Adrenal gland (tissue), 5 donors: ENCODE measurements around the gene MTMR8.

ENCODE experiments used
- CTCF ChIP-seq, 6 experiments: fragments of 450-650 bp in 4 of 6; fragments of 200-600 bp in 2 of 6; sonication (generic) in 1 of 6; IDR thresholded peaks; 1 replicate in 5 of 6; 2 replicates in 1 of 6; pipeline versions ENCODE4 v1.5.1 to v1.8.0; 2016 to 2021; ENCODE audit warnings: antibody characterized with exemption in 6 of 6, mild to moderate bottlenecking in 2 of 6, moderate library complexity in 1 of 6
- POLR2A ChIP-seq, 2 donors: fragments of 450-650 bp; IDR thresholded peaks; one replicate each; pipeline ENCODE4 v1.6.1; 2017; ENCODE audit warnings: antibody characterized with exemption in 2 of 2, mild to moderate bottlenecking in 2 of 2, moderate library complexity in 1 of 2
- donor health status: DM: no; HTN: no; CAD: no.

DNA sequence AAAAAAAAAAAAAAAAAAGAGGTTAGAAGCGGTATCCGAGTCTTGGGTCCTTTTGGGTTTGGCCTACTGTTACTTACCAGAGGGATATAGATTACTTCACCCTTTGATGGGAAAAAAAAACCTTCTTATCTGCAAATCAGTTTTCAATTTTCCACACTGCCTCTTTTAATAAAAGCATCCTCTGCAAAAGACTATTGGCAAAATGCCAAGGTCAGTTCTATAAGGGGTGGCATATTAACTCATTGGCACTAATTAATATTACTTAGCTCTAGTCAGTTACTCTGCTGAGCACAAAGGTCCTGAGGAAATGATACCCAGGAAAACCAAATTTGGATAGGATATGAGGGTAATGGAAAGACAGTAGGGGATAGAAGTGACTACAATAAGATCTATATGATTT is 44.3 kb upstream of the MTMR8 start:
- TF ChIP-seq CTCF (IDR thresholded peaks at IDR 0.05) (no peak), POLR2A (IDR thresholded peaks at IDR 0.05) (no peak)
